Caco-2 (cell line): Measurements from ENCODE around the gene METTL21C. TPM values are rescaled to one million over a fixed set of nuclear protein-coding genes. Genes with fewer than 3 reads are reported as not detected.

Source experiments
- BruUV-seq: library from RNA; stranded (reverse); fragments of 400-500 nt; replicated peaks from 2 replicates; lab custom pipeline; 2021; lab: Mats Ljungman, UMichigan
- CTCF ChIA-PET: fragments of 300-600 bp; sonication (Branson Sonifier 250); formaldehyde crosslinking; loops from one replicate; lab custom pipeline; 2022; ENCODE audit warnings: antibody characterized with exemption; lab: Charles Lee
- POLR2A ChIA-PET: fragments of 300-600 bp; sonication (Branson Sonifier 250); formaldehyde crosslinking; loops from one replicate; lab custom pipeline; 2022; ENCODE audit warnings: antibody characterized with exemption; lab: Charles Lee
- DNase-seq, 2 experiments: peaks; one replicate each; pipeline versions ENCODE4 v3.0.0 to v3.0.0-alpha.2; 2020 to 2022
- H3K27me3 ChIP-seq: replicated peaks from 2 replicates; pipeline ENCODE4 v1.6.0; 2011; ENCODE audit warnings: low read length; ENCODE audit not compliant: control insufficient read depth, insufficient read depth
- H3K36me3 ChIP-seq: 2 replicates; pipeline ENCODE4 v1.5.1; 2011; ENCODE audit warnings: low read length; ENCODE audit not compliant: control insufficient read depth, insufficient read depth
- H3K4me1 ChIP-seq: fragments of 250-450 bp; sonication (Bioruptor Pico); 2 replicates; pipeline ENCODE4 v1.5.1; 2020; ENCODE audit warnings: mild to moderate bottlenecking
- H3K4me3 ChIP-seq: 2 replicates; pipeline ENCODE4 v1.5.1; 2011; ENCODE audit warnings: low read depth, mild to moderate bottlenecking, control low read depth, low read length
- H3K9me3 ChIP-seq: fragments of 250-450 bp; sonication (Bioruptor Pico); 2 replicates; pipeline ENCODE4 v1.5.1; 2020; ENCODE audit warnings: mild to moderate bottlenecking, moderate library complexity
- H3K27ac Mint-ChIP-seq: one replicate; pipeline ENCODE4 v1.8.0; 2022; ENCODE audit warnings: mixed read lengths; ENCODE audit not compliant: unreplicated experiment
- H3K27me3 Mint-ChIP-seq: one replicate; pipeline ENCODE4 v1.8.0; 2022; ENCODE audit warnings: mixed read lengths; ENCODE audit not compliant: insufficient read depth, unreplicated experiment
- H3K36me3 Mint-ChIP-seq: one replicate; pipeline ENCODE4 v1.8.0; 2022; ENCODE audit warnings: mild to moderate bottlenecking, mixed read lengths; ENCODE audit not compliant: insufficient read depth, unreplicated experiment
- H3K4me1 Mint-ChIP-seq: one replicate; pipeline ENCODE4 v1.8.0; 2022; ENCODE audit warnings: low read depth, mixed read lengths; ENCODE audit not compliant: unreplicated experiment
- H3K4me3 Mint-ChIP-seq: one replicate; pipeline ENCODE4 v1.8.0; 2022; ENCODE audit warnings: mild to moderate bottlenecking, moderate library complexity, mixed read lengths; ENCODE audit not compliant: unreplicated experiment
- H3K9me3 Mint-ChIP-seq: one replicate; pipeline ENCODE4 v1.8.0; 2022; ENCODE audit warnings: mixed read lengths; ENCODE audit not compliant: unreplicated experiment
- intact Hi-C: fragments of 100-400 bp; cut with micrococcal nuclease; formaldehyde crosslinking; loops from one replicate; pipeline ENCODE4 v1.10.0; 2022; ENCODE audit not compliant: unreplicated experiment
- total RNA-seq: library from RNA; stranded (reverse); gene quantifications from 2 replicates; pipeline ENCODE4 v1.2.3, GENCODE V29; 2022
- TF ChIP-seq, protein P1 (sequence below), 2 experiments: fragments of 200-600 bp in 1 of 2; IDR thresholded peaks; 1 replicate in 1 of 2; 2 replicates in 1 of 2; pipeline versions ENCODE4 v1.5.1 to v1.8.0; 2011 to 2022; ENCODE audit warnings: antibody characterized with exemption in 1 of 2, control low read depth in 1 of 2, inconsistent platforms in 1 of 2, low read depth in 1 of 2, low read length in 1 of 2, mild to moderate bottlenecking in 1 of 2, moderate library complexity in 1 of 2; ENCODE audit not compliant: insufficient read depth in 1 of 2, severe bottlenecking in 1 of 2, unreplicated experiment in 1 of 2

METTL21C gene
- total RNA-seq, 1 experiment from 2014 or later: not detected

- TF ChIP-seq, protein P1, sequence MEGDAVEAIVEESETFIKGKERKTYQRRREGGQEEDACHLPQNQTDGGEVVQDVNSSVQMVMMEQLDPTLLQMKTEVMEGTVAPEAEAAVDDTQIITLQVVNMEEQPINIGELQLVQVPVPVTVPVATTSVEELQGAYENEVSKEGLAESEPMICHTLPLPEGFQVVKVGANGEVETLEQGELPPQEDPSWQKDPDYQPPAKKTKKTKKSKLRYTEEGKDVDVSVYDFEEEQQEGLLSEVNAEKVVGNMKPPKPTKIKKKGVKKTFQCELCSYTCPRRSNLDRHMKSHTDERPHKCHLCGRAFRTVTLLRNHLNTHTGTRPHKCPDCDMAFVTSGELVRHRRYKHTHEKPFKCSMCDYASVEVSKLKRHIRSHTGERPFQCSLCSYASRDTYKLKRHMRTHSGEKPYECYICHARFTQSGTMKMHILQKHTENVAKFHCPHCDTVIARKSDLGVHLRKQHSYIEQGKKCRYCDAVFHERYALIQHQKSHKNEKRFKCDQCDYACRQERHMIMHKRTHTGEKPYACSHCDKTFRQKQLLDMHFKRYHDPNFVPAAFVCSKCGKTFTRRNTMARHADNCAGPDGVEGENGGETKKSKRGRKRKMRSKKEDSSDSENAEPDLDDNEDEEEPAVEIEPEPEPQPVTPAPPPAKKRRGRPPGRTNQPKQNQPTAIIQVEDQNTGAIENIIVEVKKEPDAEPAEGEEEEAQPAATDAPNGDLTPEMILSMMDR (IDR thresholded peaks at IDR 0.05; ENCODE audit: insufficient read depth in 1 of 2, low read depth in 1 of 2, low read length in 1 of 2, severe bottlenecking in 1 of 2, unreplicated experiment in 1 of 2): no peak
- no peaks in the 10 kb centered on the region for H3K27me3 ChIP-seq
- H3K4me1 ChIP-seq: no peaks in the 10 kb centered on the region
- CTCF ChIA-PET: no interaction called here
- POLR2A ChIA-PET: no interaction called here
- no peaks in the 10 kb centered on the region for H3K36me3 ChIP-seq
- no peak overlapping the region for H3K27ac Mint-ChIP-seq
- no peak for DNase-seq
- BruUV-seq: no TSS peak
- no peaks in the 10 kb centered on the region for H3K9me3 Mint-ChIP-seq
- intact Hi-C loops: no loop called here
- H3K4me1 Mint-ChIP-seq: no peaks in the 10 kb centered on the region
- no peak overlapping the region for H3K4me3 ChIP-seq
- no peaks in the 10 kb centered on the region for H3K27me3 Mint-ChIP-seq
- H3K4me3 Mint-ChIP-seq: no peak overlapping the region
- no peaks in the 10 kb centered on the region for H3K36me3 Mint-ChIP-seq
- H3K9me3 ChIP-seq: no peaks in the 10 kb centered on the region
Observed at GRCh38 chr13:102686024-102686423, 8.8 kb downstream of the METTL21C start.

GRCh38 chr13:102683637-102684036 lies 11.2 kb downstream of the METTL21C start:
- intact Hi-C loops: no loop called here
- CTCF ChIA-PET: no interaction called here
- H3K36me3 Mint-ChIP-seq: peaks cover 13% of the 10 kb centered on the region
- no TSS peak for BruUV-seq
- no peaks in the 10 kb centered on the region for H3K4me1 ChIP-seq
- H3K4me3 ChIP-seq: no peak overlapping the region
- no peaks in the 10 kb centered on the region for H3K9me3 Mint-ChIP-seq
- H3K4me1 Mint-ChIP-seq: no peaks in the 10 kb centered on the region
- H3K9me3 ChIP-seq: no peaks in the 10 kb centered on the region
- TF ChIP-seq, protein P1 (IDR thresholded peaks at IDR 0.05; ENCODE audit: insufficient read depth in 1 of 2, low read depth in 1 of 2, low read length in 1 of 2, severe bottlenecking in 1 of 2, unreplicated experiment in 1 of 2): no peak
- H3K27me3 ChIP-seq: no peaks in the 10 kb centered on the region
- no peak overlapping the region for H3K27ac Mint-ChIP-seq
- no peaks in the 10 kb centered on the region; the same call in 1 of the 2 replicates for H3K36me3 ChIP-seq
- H3K27me3 Mint-ChIP-seq: no peaks in the 10 kb centered on the region
- POLR2A ChIA-PET: interaction anchor here (0.6 kb wide), 1 partner anchor 87 kb away, joined by 4 read pairs; no protein-coding TSS in a partner anchor
- no peak overlapping the region for H3K4me3 Mint-ChIP-seq
- DNase-seq: no peak

DNA sequence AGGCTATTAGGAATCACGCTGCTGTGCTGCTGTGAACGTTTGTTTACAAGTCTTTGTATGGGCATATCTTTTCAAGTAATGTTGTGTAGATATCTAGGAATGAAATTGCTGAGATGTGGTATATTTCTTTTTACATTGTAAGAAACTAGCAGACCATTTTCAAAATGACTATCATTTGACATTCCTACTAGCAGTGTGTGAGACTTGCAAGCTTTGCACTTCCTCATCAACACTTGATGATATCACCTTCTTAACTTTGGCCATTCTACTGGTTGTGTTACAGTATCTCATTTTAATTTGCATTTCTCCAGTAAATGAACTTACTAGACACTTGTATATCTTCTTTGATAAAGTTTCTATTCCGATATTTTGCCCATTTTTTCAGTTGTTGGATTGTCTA lies 12.1 kb downstream of the METTL21C start:
- no peak overlapping the region for H3K27ac Mint-ChIP-seq
- Histone ChIP-seq H3K27me3 (no peaks in the 10 kb centered on the region), H3K36me3 (no peaks in the 10 kb centered on the region; the same call in 1 of the 2 replicates), H3K4me1 (no peaks in the 10 kb centered on the region), H3K9me3 (no peaks in the 10 kb centered on the region), H3K4me3 (no peak overlapping the region)
- ChIA-PET POLR2A (no interaction called here), CTCF (no interaction called here)
- intact Hi-C loops: no loop called here
- no peaks in the 10 kb centered on the region for H3K27me3 Mint-ChIP-seq
- BruUV-seq: no TSS peak
- no peaks in the 10 kb centered on the region for H3K9me3 Mint-ChIP-seq
- DNase-seq: no peak
- TF ChIP-seq, protein P1 (IDR thresholded peaks at IDR 0.05; ENCODE audit: insufficient read depth in 1 of 2, low read depth in 1 of 2, low read length in 1 of 2, severe bottlenecking in 1 of 2, unreplicated experiment in 1 of 2): no peak
- no peaks in the 10 kb centered on the region for H3K4me1 Mint-ChIP-seq
- H3K4me3 Mint-ChIP-seq: no peak overlapping the region
- peaks cover 22% of the 10 kb centered on the region for H3K36me3 Mint-ChIP-seq
